ENCODE data around the gene MISP.

GRCh38 chr19:709196-709964 lies 41.5 kb upstream of the MISP start:
- TF ChIP-seq CTCF (IDR thresholded peaks at IDR 0.05; ENCODE audit: low read length) (no peak), EZH2 (IDR thresholded peaks at IDR 0.05; ENCODE audit: borderline replicate concordance, low read length) (no peak)

Measured in OCI-LY1 (cell line).